CD4-positive, alpha-beta T cell (primary cell): ENCODE measurements around the gene FBXO11. TPM values are rescaled to one million over a fixed set of nuclear protein-coding genes. Genes with fewer than 3 reads are reported as not detected.

Experiments
- ATAC-seq: fragments of 200-7000 bp; cut with Tn5 transposase; one replicate; pipeline ENCODE4 v1.10.0; 2022; ENCODE audit warnings: mild to moderate bottlenecking; ENCODE audit not compliant: poor library complexity
- CTCF ChIA-PET: fragments of 350-600 bp; sonication (Branson Sonifier 250); formaldehyde crosslinking; loops from one replicate; lab custom pipeline; 2021; ENCODE audit warnings: antibody characterized with exemption, inconsistent platforms; lab: Charles Lee
- POLR2A ChIA-PET: fragments of 350-600 bp; sonication (Branson Sonifier 250); formaldehyde crosslinking; loops from one replicate; lab custom pipeline; 2021; ENCODE audit warnings: antibody characterized with exemption, inconsistent platforms; lab: Charles Lee
- DNase-seq, 14 experiments: peaks; one replicate each; pipeline ENCODE4 v3.0.0-alpha.2; 2013 to 2020; ENCODE audit warnings: mixed read lengths in 2 of 14
- H3K27ac ChIP-seq, 2 donors: one replicate each; pipeline versions ENCODE4 v1.5.1 to v1.7.0; 2013; ENCODE audit warnings: low read length in 2 of 2, low read depth in 1 of 2, mild to moderate bottlenecking in 1 of 2
- H3K27me3 ChIP-seq, 2 experiments: 1 replicate in 1 of 2; 2 replicates in 1 of 2; pipeline versions ENCODE4 v1.6.1 to v1.7.0; 2013; ENCODE audit warnings: low read length in 2 of 2, control low read depth in 1 of 2, mild to moderate bottlenecking in 1 of 2, moderate library complexity in 1 of 2; ENCODE audit not compliant: insufficient read depth in 2 of 2, control insufficient read depth in 1 of 2
- H3K36me3 ChIP-seq: one replicate; pipeline ENCODE4 v1.6.1; 2013; ENCODE audit warnings: low read length, control low read depth; ENCODE audit not compliant: insufficient read depth
- H3K4me1 ChIP-seq: one replicate; pipeline ENCODE4 v1.6.1; 2013; ENCODE audit warnings: low read length, control low read depth; ENCODE audit not compliant: insufficient read depth
- H3K4me3 ChIP-seq: one replicate; pipeline ENCODE4 v1.5.1; 2013; ENCODE audit warnings: mild to moderate bottlenecking, low read length, moderate library complexity
- H3K9me3 ChIP-seq, 2 experiments: 1 replicate in 1 of 2; 2 replicates in 1 of 2; pipeline versions ENCODE4 v1.6.1 to v1.7.0; 2013; ENCODE audit warnings: low read length in 2 of 2, mild to moderate bottlenecking in 2 of 2, control low read depth in 1 of 2, moderate library complexity in 1 of 2; ENCODE audit not compliant: control insufficient read depth in 1 of 2, insufficient read depth in 1 of 2
- H3K27ac Mint-ChIP-seq: one replicate; pipeline ENCODE4 v1.8.0; 2020; ENCODE audit warnings: mixed read lengths
- H3K27me3 Mint-ChIP-seq: one replicate; pipeline ENCODE4 v1.8.0; 2021; ENCODE audit warnings: mixed read lengths
- H3K36me3 Mint-ChIP-seq: one replicate; pipeline ENCODE4 v1.8.0; 2021; ENCODE audit warnings: low read depth, mixed read lengths
- H3K4me1 Mint-ChIP-seq: one replicate; pipeline ENCODE4 v1.8.0; 2021; ENCODE audit warnings: low read depth, mixed read lengths
- H3K4me3 Mint-ChIP-seq: one replicate; pipeline ENCODE4 v1.8.0; 2020; ENCODE audit warnings: mild to moderate bottlenecking, mixed read lengths
- H3K9me3 Mint-ChIP-seq: one replicate; pipeline ENCODE4 v1.8.0; 2020; ENCODE audit warnings: mixed read lengths
- intact Hi-C, 2 experiments: fragments of 100-400 bp; cut with DNase I in 1 of 2; cut with micrococcal nuclease in 1 of 2; formaldehyde crosslinking; loops; one replicate each; pipeline versions ENCODE4 v1.15.1 to v1.9.0; 2023 to 2025; cut with DNase I, micrococcal nuclease
- total RNA-seq, 174 experiments: library from RNA in 2 of 174; stranded (reverse) in 2 of 174; gene quantifications; one replicate each; pipeline ENCODE4 v1.2.3 and lab custom pipeline; 2021 to 2026
- TF ChIP-seq, protein P1 (sequence below): fragments of 200-600 bp; IDR thresholded peaks from one replicate; pipeline ENCODE4 v1.8.0; 2022; ENCODE audit warnings: antibody characterized with exemption, mild to moderate bottlenecking

FBXO11 gene
- total RNA-seq, 2 experiments from 2014 or later = 121 to 126 TPM

GRCh38 chr2:47808614-47809013, 97.7 kb downstream of the FBXO11 start:
- no peak for ATAC-seq
- no peaks in the 10 kb centered on the region for H3K4me1 ChIP-seq
- H3K27me3 ChIP-seq = no peaks in the 10 kb centered on the region
- TF ChIP-seq, protein P1, sequence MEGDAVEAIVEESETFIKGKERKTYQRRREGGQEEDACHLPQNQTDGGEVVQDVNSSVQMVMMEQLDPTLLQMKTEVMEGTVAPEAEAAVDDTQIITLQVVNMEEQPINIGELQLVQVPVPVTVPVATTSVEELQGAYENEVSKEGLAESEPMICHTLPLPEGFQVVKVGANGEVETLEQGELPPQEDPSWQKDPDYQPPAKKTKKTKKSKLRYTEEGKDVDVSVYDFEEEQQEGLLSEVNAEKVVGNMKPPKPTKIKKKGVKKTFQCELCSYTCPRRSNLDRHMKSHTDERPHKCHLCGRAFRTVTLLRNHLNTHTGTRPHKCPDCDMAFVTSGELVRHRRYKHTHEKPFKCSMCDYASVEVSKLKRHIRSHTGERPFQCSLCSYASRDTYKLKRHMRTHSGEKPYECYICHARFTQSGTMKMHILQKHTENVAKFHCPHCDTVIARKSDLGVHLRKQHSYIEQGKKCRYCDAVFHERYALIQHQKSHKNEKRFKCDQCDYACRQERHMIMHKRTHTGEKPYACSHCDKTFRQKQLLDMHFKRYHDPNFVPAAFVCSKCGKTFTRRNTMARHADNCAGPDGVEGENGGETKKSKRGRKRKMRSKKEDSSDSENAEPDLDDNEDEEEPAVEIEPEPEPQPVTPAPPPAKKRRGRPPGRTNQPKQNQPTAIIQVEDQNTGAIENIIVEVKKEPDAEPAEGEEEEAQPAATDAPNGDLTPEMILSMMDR = no peak
- CTCF ChIA-PET = no interaction called here
- Mint-ChIP-seq H3K27me3 (no peaks in the 10 kb centered on the region), H3K4me3 (no peak overlapping the region), H3K4me1 (peaks cover 7% of the 10 kb centered on the region), H3K27ac (no peak overlapping the region), H3K36me3 (peaks cover 98% of the 10 kb centered on the region), H3K9me3 (no peaks in the 10 kb centered on the region)
- H3K27ac ChIP-seq = no peak overlapping the region
- H3K9me3 ChIP-seq = peaks cover 3 to 5% of the 10 kb centered on the region in 2 experiments
- H3K4me3 ChIP-seq = no peak overlapping the region
- DNase-seq = no peak
- POLR2A ChIA-PET = no interaction called here
- intact Hi-C loops = no loop called here
- H3K36me3 ChIP-seq = peaks cover 79% of the 10 kb centered on the region

DNA sequence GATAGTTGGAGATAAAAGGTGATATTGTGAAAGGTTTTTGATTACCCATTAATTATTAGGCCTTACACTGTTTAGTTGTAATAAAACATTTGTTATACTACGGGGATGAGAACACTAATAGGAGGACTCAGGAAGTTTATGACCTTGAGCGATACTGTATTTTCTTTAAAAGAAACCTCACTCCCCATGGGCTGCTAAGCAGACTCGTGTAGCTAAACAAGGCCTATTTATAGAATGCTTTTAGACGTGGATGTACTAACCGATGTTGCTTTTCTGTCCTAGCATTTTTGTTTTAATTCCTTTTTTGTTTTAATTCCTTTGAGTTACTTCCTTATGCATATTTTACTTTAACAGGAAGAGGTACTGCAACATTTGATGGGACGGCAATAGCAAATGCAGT, 100.4 kb downstream of the FBXO11 start:
- peaks cover 9 to 11% of the 10 kb centered on the region in 2 experiments for H3K9me3 ChIP-seq
- Mint-ChIP-seq H3K9me3 (peaks cover 5% of the 10 kb centered on the region), H3K27ac (no peak overlapping the region), H3K27me3 (no peaks in the 10 kb centered on the region), H3K4me1 (peaks cover 5% of the 10 kb centered on the region), H3K36me3 (peaks cover 99% of the 10 kb centered on the region), H3K4me3 (no peak overlapping the region)
- peaks cover 84% of the 10 kb centered on the region for H3K36me3 ChIP-seq
- H3K4me3 ChIP-seq = no peak overlapping the region
- TF ChIP-seq, protein P1 = no peak
- intact Hi-C loops = no loop called here
- H3K27ac ChIP-seq = no peak overlapping the region
- DNase-seq = no peak
- H3K4me1 ChIP-seq = no peaks in the 10 kb centered on the region
- CTCF ChIA-PET = no interaction called here
- POLR2A ChIA-PET = no interaction called here
- no peaks in the 10 kb centered on the region for H3K27me3 ChIP-seq
- ATAC-seq = no peak

DNA sequence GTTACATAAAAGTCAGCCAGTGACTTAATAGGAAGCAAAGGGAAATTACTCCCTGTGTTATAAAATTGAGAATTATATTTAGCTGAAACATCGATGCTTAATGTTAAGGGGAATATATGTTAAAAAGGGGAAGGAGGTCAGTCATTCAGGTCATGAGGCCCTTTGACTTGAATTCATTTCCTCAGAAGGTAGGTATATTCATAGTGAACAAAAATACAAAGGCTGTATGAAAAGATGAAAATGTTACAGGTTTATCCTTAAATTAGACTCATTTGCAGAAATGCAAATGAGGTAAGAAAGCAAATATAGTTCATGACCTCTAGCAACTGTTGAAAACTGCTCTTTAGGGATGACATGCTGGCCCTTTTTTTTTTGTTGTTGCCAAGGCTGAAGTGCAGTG, 102.5 kb downstream of the FBXO11 start:
- intact Hi-C loops = no loop called here
- Mint-ChIP-seq H3K4me1 (no peaks in the 10 kb centered on the region), H3K27ac (no peak overlapping the region), H3K27me3 (no peaks in the 10 kb centered on the region), H3K36me3 (peaks cover 100% of the 10 kb centered on the region), H3K4me3 (no peak overlapping the region), H3K9me3 (peaks cover 5% of the 10 kb centered on the region)
- Histone ChIP-seq H3K4me3 (no peak overlapping the region), H3K27me3 (no peaks in the 10 kb centered on the region), H3K9me3 (peaks cover 9 to 11% of the 10 kb centered on the region in 2 experiments), H3K27ac (no peak overlapping the region), H3K36me3 (peaks cover 92% of the 10 kb centered on the region), H3K4me1 (no peaks in the 10 kb centered on the region)
- TF ChIP-seq, protein P1 = no peak
- ATAC-seq = no peak
- ChIA-PET POLR2A (no interaction called here), CTCF (no interaction called here)
- DNase-seq = no peak
